ENCODE data around the gene PYGO2.

- TF ChIP-seq EZH2 (IDR thresholded peaks at IDR 0.05; ENCODE audit: low read depth) (no peak), CTCF (conservative IDR thresholded peaks at IDR 0.05) (no peak)
Measured at GRCh38 chr1:154982341-154982740, 20.8 kb upstream of the PYGO2 start.

Measured in PC-9 (cell line).